ENCODE data around the gene RTL1. TPM values are rescaled to one million over a fixed set of nuclear protein-coding genes. Genes with fewer than 3 reads are reported as not detected.

Gene RTL1
- polyA plus RNA-seq, 1 of the 3 experiments (the other 2 are of a cell fraction): 0.07 TPM

DNA sequence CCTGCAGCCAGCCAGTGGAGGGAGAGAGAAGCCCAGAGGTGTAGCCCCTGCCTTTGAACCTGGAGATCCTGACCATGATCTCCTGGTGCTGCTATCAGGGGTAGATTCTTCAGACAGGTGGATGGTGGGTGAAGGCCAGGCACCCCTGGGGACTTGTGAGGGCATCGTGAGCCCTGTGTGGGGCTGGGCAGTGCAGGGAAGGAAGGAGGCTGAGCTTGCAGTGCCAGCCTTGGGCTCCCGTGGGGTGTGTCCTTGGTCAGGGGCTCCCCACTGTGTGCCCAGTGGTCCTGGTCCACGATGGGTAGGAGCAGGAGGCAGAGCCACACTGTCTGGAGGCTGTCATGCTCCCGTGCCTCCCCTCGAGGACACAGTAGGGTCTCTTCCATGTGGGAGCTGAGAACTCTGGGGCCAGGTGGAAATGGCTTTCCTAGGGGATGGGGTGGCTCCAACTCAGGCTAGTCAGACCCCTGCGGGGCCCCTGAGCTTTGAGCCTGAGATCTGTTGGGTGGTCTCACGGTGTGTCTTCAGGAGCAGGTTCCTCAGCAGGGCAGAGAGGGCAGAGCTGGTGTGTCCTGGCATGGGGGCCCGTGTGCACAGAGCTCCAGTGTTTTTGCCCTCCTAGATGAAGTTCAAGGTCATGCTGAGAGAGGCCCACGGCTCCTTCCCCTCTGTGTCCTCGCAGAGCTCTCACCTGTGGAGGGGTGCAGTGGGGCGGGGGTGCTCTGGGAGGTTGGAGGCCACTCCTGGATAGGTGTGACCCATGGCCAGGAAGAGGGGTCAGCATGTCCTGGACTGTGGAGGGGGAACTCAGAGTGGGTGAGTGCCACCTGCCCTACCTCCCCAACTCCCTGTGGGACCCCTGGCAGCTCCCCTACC lies 25.0 kb downstream of the RTL1 start:
- H3K9ac ChIP-seq: no peak overlapping the region
- POLR2A ChIA-PET: no interaction called here
- no peaks in the 10 kb centered on the region for H3K27me3 ChIP-seq (ENCODE audit: insufficient read depth)
- no peak overlapping the region for H3K4me3 ChIP-seq (ENCODE audit: low read depth in 2 of 2, low read length in 1 of 2)
- H3K4me1 ChIP-seq (ENCODE audit: control insufficient read depth in 1 of 2, insufficient read depth in 2 of 2, low read depth in 1 of 2, low read length in 1 of 2): peaks cover 0 to 28% of the 10 kb centered on the region in 2 experiments; a peak in 1 of 4 replicates
- H3K79me2 ChIP-seq (ENCODE audit: insufficient read depth): no peaks in the 10 kb centered on the region
- H4K20me1 ChIP-seq (ENCODE audit: insufficient read depth): no peaks in the 10 kb centered on the region
- H3K9me2 ChIP-seq: no peaks in the 10 kb centered on the region
- WGBS (ENCODE audit: low lambda C conversion rate): 23% methylated on average over 3 of the region's 11 CpGs
- no peak overlapping the region for H2AFZ ChIP-seq (ENCODE audit: low read depth)
- no peak for DNase-seq
- H3K9me3 ChIP-seq: no peaks in the 10 kb centered on the region
- no peaks in the 10 kb centered on the region for H3F3A ChIP-seq (replicated peaks; ENCODE audit: insufficient read depth)
- no peaks in the 10 kb centered on the region for H3K36me3 ChIP-seq (replicated peaks in 1 of 2; ENCODE audit: control insufficient read depth in 1 of 2, insufficient read depth in 2 of 2, low read length in 1 of 2)
- TF ChIP-seq SMC3 (IDR thresholded peaks at IDR 0.05; ENCODE audit: low read depth, low read length): no peak
- TF ChIP-seq, protein P1, sequence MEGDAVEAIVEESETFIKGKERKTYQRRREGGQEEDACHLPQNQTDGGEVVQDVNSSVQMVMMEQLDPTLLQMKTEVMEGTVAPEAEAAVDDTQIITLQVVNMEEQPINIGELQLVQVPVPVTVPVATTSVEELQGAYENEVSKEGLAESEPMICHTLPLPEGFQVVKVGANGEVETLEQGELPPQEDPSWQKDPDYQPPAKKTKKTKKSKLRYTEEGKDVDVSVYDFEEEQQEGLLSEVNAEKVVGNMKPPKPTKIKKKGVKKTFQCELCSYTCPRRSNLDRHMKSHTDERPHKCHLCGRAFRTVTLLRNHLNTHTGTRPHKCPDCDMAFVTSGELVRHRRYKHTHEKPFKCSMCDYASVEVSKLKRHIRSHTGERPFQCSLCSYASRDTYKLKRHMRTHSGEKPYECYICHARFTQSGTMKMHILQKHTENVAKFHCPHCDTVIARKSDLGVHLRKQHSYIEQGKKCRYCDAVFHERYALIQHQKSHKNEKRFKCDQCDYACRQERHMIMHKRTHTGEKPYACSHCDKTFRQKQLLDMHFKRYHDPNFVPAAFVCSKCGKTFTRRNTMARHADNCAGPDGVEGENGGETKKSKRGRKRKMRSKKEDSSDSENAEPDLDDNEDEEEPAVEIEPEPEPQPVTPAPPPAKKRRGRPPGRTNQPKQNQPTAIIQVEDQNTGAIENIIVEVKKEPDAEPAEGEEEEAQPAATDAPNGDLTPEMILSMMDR (IDR thresholded peaks at IDR 0.05): no peak
- TF ChIP-seq FOXJ3 (CRISPR knock-in tag; IDR thresholded peaks at IDR 0.05): no peak
- no peak for TF ChIP-seq SIN3A (IDR thresholded peaks at IDR 0.05; ENCODE audit: borderline replicate concordance, low read depth, low read length)
- no peak for TF ChIP-seq YY1 (IDR thresholded peaks at IDR 0.05; ENCODE audit: low read depth)
- no peak overlapping the region for H3K4me2 ChIP-seq
- peak overlapping the region in 1 of 2 experiments; percentile 22; a peak in 1 of 4 replicates for H3K27ac ChIP-seq (ENCODE audit: low read depth in 2 of 2, low read length in 1 of 2)
- CTCF ChIA-PET: interaction anchor here (1.2 kb wide), 1 partner anchor 356 kb away, joined by 5 read pairs; no protein-coding TSS in a partner anchor

DNA sequence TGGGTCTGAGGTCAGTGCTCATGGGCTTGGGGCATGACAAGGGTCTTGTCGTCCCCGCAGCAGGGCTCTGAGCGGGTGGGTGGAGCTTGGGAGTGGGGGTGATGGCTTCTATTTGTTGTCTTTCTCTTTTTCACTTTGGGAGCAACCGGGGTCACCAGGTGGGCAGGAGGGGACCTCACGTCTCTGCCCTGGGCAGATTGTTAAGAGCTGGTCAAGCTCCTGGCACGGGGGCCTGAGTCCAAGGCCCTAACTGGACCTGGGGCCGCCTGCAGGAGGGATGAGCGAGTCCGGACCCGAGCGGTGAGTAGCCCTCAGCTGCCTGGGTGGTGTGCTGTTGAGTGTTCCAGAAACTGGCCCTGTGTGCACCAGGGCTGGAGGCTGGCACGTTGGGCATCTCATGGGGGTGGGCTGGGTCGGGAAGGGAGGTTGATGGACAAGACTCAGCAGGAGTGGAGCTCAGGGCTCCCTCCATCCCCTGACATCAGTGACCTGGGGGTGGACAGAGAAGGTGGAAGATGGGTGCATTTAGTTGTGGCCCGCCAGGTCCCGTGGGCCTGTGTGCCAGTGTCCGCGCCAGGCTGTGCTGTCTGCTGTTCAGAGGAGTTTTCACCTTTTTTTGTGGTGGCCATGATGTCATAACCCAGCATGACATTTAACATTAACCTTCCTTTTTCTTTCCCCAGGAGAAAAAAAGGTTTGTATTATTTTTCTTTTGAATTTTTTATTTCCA lies 27.5 kb downstream of the RTL1 start:
- no peak overlapping the region; a peak in 1 of 4 replicates for H3K27ac ChIP-seq (ENCODE audit: low read depth in 2 of 2, low read length in 1 of 2)
- no peaks in the 10 kb centered on the region for H3K9me2 ChIP-seq
- 65% methylated on average over 16 of the region's 17 CpGs for WGBS (ENCODE audit: low lambda C conversion rate)
- H3K4me1 ChIP-seq (ENCODE audit: control insufficient read depth in 1 of 2, insufficient read depth in 2 of 2, low read depth in 1 of 2, low read length in 1 of 2): peaks cover 0 to 23% of the 10 kb centered on the region in 2 experiments; a peak in 1 of 4 replicates
- H3K27me3 ChIP-seq (ENCODE audit: insufficient read depth): no peaks in the 10 kb centered on the region
- H2AFZ ChIP-seq (ENCODE audit: low read depth): no peak overlapping the region
- no peaks in the 10 kb centered on the region for H3K79me2 ChIP-seq (ENCODE audit: insufficient read depth)
- H3K4me3 ChIP-seq (ENCODE audit: low read depth in 2 of 2, low read length in 1 of 2): no peak overlapping the region
- no peaks in the 10 kb centered on the region for H3F3A ChIP-seq (replicated peaks; ENCODE audit: insufficient read depth)
- ChIA-PET CTCF (interaction anchor here (1.5 kb wide), 1 partner anchor 458 kb away, joined by 3 read pairs; no protein-coding TSS in a partner anchor), POLR2A (interaction anchor here (0.8 kb wide), 1 partner anchor 10 kb away, joined by 4 read pairs; no protein-coding TSS in a partner anchor)
- no peak overlapping the region for H3K9ac ChIP-seq
- TF ChIP-seq, protein P2, sequence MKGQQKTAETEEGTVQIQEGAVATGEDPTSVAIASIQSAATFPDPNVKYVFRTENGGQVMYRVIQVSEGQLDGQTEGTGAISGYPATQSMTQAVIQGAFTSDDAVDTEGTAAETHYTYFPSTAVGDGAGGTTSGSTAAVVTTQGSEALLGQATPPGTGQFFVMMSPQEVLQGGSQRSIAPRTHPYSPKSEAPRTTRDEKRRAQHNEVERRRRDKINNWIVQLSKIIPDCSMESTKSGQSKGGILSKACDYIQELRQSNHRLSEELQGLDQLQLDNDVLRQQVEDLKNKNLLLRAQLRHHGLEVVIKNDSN (IDR thresholded peaks at IDR 0.05; ENCODE audit: borderline replicate concordance, low read depth): no peak
- TF ChIP-seq CHD2 (IDR thresholded peaks at IDR 0.05; ENCODE audit: low read length, partially characterized antibody) (no peak), ELF1 (IDR thresholded peaks at IDR 0.05) (no peak), RAD21 (IDR thresholded peaks at IDR 0.05; ENCODE audit: low read length) (no peak), MEF2A (IDR thresholded peaks at IDR 0.05; ENCODE audit: borderline replicate concordance, low read depth) (no peak), TEAD4 (IDR thresholded peaks at IDR 0.05; ENCODE audit: borderline replicate concordance, insufficient read depth) (no peak), RCOR1 (IDR thresholded peaks at IDR 0.05; ENCODE audit: low read length) (no peak), EP300 (IDR thresholded peaks at IDR 0.05; ENCODE audit: borderline replicate concordance in 1 of 2, low read depth in 1 of 2, low read length in 1 of 2) (no peak), SIN3A (IDR thresholded peaks at IDR 0.05; ENCODE audit: borderline replicate concordance, low read depth, low read length) (no peak), SMC3 (IDR thresholded peaks at IDR 0.05; ENCODE audit: low read depth, low read length) (no peak), MXI1 (IDR thresholded peaks at IDR 0.05; ENCODE audit: low read depth, low read length) (no peak), GATA2 (CRISPR knock-in tag; IDR thresholded peaks at IDR 0.05) (no peak), FOSL2 (IDR thresholded peaks at IDR 0.05; ENCODE audit: borderline replicate concordance, low read depth) (no peak)
- TF ChIP-seq, protein P1 (IDR thresholded peaks at IDR 0.05): no peak
- TF ChIP-seq, protein P3, sequence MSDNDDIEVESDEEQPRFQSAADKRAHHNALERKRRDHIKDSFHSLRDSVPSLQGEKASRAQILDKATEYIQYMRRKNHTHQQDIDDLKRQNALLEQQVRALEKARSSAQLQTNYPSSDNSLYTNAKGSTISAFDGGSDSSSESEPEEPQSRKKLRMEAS (IDR thresholded peaks at IDR 0.05; ENCODE audit: low read depth): no peak
- no peaks in the 10 kb centered on the region for H3K36me3 ChIP-seq (replicated peaks in 1 of 2; ENCODE audit: control insufficient read depth in 1 of 2, insufficient read depth in 2 of 2, low read length in 1 of 2)
- no peaks in the 10 kb centered on the region for H3K9me3 ChIP-seq
- no peaks in the 10 kb centered on the region for H4K20me1 ChIP-seq (ENCODE audit: insufficient read depth)
- no peak overlapping the region for H3K4me2 ChIP-seq
- DNase-seq: no peak
